K562 (cell line): ENCODE measurements around the gene SLC34A1. TPM values are rescaled to one million over a fixed set of nuclear protein-coding genes. Genes with fewer than 3 reads are reported as not detected.

ENCODE experiments used
- ATAC-seq: fragments of 200-7000 bp; cut with Tn5 transposase; 3 replicates; pipeline ENCODE4 v1.9.1; 2020; ENCODE audit warnings: moderate library complexity
- BruUV-seq: library from RNA; stranded (reverse); fragments of 400-500 nt; replicated peaks from 2 replicates; lab custom pipeline; 2021; lab: Mats Ljungman, UMichigan
- CTCF ChIA-PET: fragments of 300-600 bp; formaldehyde crosslinking; extraction: SDS; loops from one replicate; lab custom pipeline; 2021; ENCODE audit warnings: low intra/inter-chr PET ratio; lab: Yijun Ruan, JAX
- POLR2A ChIA-PET: fragments of 300-600, 350-650 bp; sonication (Branson Sonifier 250); formaldehyde crosslinking; extraction: SDS; loops from one replicate; lab custom pipeline; 2021; ENCODE audit warnings: antibody characterized with exemption, inconsistent platforms; lab: Yijun Ruan, JAX
- DNase-seq, 4 experiments: peaks; one replicate each; pipeline versions ENCODE4 v3.0.0 to v3.0.0-alpha.2; 2011 to 2018; ENCODE audit warnings: low spot score in 3 of 4, mixed read lengths in 3 of 4; ENCODE audit errors: extremely low read depth in 1 of 4
- FAIRE-seq: peaks from 2 replicates; lab custom pipeline; 2011; peaks lifted over from hg19 to GRCh38; lab: Jason Lieb, UNC
- H2AFZ ChIP-seq: 2 replicates; pipeline ENCODE4 v1.6.0; 2011; ENCODE audit warnings: low read depth, low read length, control low read depth, inconsistent platforms
- H3K27ac ChIP-seq: fragments of 200-600 bp; 3 replicates; pipeline ENCODE4 v1.8.0; 2011; ENCODE audit warnings: low read depth, mild to moderate bottlenecking, control low read depth, inconsistent platforms, low read length, moderate library complexity, mixed read lengths; ENCODE audit errors: extremely low read depth
- H3K27me3 ChIP-seq, 2 experiments: fragments of 300-600 bp in 1 of 2; 2 replicates in 1 of 2; 3 replicates in 1 of 2; pipeline versions ENCODE4 v1.6.0 to v1.8.0; 2011; ENCODE audit warnings: inconsistent platforms in 2 of 2, low read length in 2 of 2, mild to moderate bottlenecking in 1 of 2, mixed read lengths in 1 of 2, moderate library complexity in 1 of 2; ENCODE audit not compliant: control insufficient read depth in 2 of 2, insufficient read depth in 2 of 2
- H3K36me3 ChIP-seq: fragments of 300-600 bp; 3 replicates; pipeline ENCODE4 v1.8.0; 2011; ENCODE audit warnings: mild to moderate bottlenecking, low read length, inconsistent platforms; ENCODE audit not compliant: control insufficient read depth, insufficient read depth
- H3K4me1 ChIP-seq, 2 experiments: fragments of 200-600 bp in 1 of 2; replicated peaks in 1 of 2; 2 replicates in 1 of 2; 3 replicates in 1 of 2; pipeline versions ENCODE4 v1.5.1 to v1.8.0; 2011; ENCODE audit warnings: inconsistent platforms in 2 of 2, low read length in 2 of 2, mild to moderate bottlenecking in 1 of 2, mixed read lengths in 1 of 2, moderate library complexity in 1 of 2; ENCODE audit not compliant: control insufficient read depth in 2 of 2, insufficient read depth in 2 of 2
- H3K4me2 ChIP-seq: 2 replicates; pipeline ENCODE4 v1.6.1; 2011; ENCODE audit warnings: low read length, control low read depth, inconsistent platforms, mixed read lengths; ENCODE audit not compliant: insufficient read depth
- H3K4me3 ChIP-seq: fragments of 200-600 bp; sonication (generic), shearing (Covaris generic); 2 replicates; pipeline ENCODE4 v1.5.1; 2016; ENCODE audit warnings: control low read depth, inconsistent platforms
- H3K79me2 ChIP-seq: fragments of 200-600 bp; 3 replicates; pipeline ENCODE4 v1.8.0; 2011; ENCODE audit warnings: low read length, inconsistent platforms; ENCODE audit not compliant: control insufficient read depth, insufficient read depth
- H3K9ac ChIP-seq, 2 experiments: 2 replicates each; pipeline versions ENCODE4 v1.6.0 to v1.6.1; 2011; ENCODE audit warnings: low read depth in 2 of 2, low read length in 2 of 2, control low read depth in 1 of 2, inconsistent platforms in 1 of 2, mild to moderate bottlenecking in 1 of 2, mixed read lengths in 1 of 2; ENCODE audit not compliant: insufficient read depth in 1 of 2
- H3K9me1 ChIP-seq: one replicate; pipeline ENCODE4 v1.6.0; 2011; ENCODE audit warnings: inconsistent platforms, mild to moderate bottlenecking, low read length, moderate library complexity; ENCODE audit not compliant: control insufficient read depth, insufficient read depth
- H3K9me3 ChIP-seq: replicated peaks from 2 replicates; pipeline ENCODE4 v1.5.1; 2011; ENCODE audit warnings: low read depth, low read length, inconsistent platforms; ENCODE audit not compliant: control insufficient read depth, insufficient read depth
- H4K20me1 ChIP-seq: replicated peaks from 2 replicates; pipeline ENCODE4 v1.6.1; 2011; ENCODE audit warnings: low read length, inconsistent platforms, mixed read lengths; ENCODE audit not compliant: control insufficient read depth, insufficient read depth
- E2F3 ChIP-seq: fragments of 250-450 bp; sonication (Bioruptor Pico); IDR thresholded peaks from 2 replicates; pipeline ENCODE4 v1.4.0; 2020; ENCODE audit warnings: mild to moderate bottlenecking
- ILF3 ChIP-seq: fragments of 450-650 bp; IDR thresholded peaks from 2 replicates; pipeline ENCODE4 v1.6.1; 2018; ENCODE audit warnings: antibody characterized with exemption, mild to moderate bottlenecking, moderate library complexity, borderline replicate concordance
- IRF2 ChIP-seq: sonication (generic); formaldehyde crosslinking; IDR thresholded peaks from 2 replicates; pipeline ENCODE4 v1.8.1; 2022; ENCODE audit warnings: mild to moderate bottlenecking, missing genetic modification reagents
- POLR2A ChIP-seq: fragments of 450-650 bp; conservative IDR thresholded peaks from 2 replicates; pipeline ENCODE4 v1.6.1; 2016
- POLR2B ChIP-seq: fragments of 450-650 bp; IDR thresholded peaks from 2 replicates; pipeline ENCODE4 v1.6.1; 2018; ENCODE audit warnings: low read depth; ENCODE audit not compliant: partially characterized antibody
- POLR2G ChIP-seq: fragments of 200-400 bp; formaldehyde crosslinking; IDR thresholded peaks from 2 replicates; pipeline ENCODE4 v1.6.1; 2017; ENCODE audit warnings: low read depth, mild to moderate bottlenecking, antibody characterized with exemption, low read length, moderate library complexity
- PREB ChIP-seq: sonication (generic); formaldehyde crosslinking; IDR thresholded peaks from 2 replicates; pipeline ENCODE4 v1.8.1; 2023; ENCODE audit warnings: mild to moderate bottlenecking, missing genetic modification reagents
- PRMT5 ChIP-seq: sonication (generic); formaldehyde crosslinking; IDR thresholded peaks from 2 replicates; pipeline ENCODE4 v1.5.0; 2020; ENCODE audit warnings: missing genetic modification reagents
- RAD21 ChIP-seq, 2 experiments: fragments of 250-450 bp in 1 of 2; fragments of 450-650 bp in 1 of 2; sonication (Bioruptor Pico) in 1 of 2; formaldehyde crosslinking in 1 of 2; IDR thresholded peaks in 1 of 2; conservative IDR thresholded peaks in 1 of 2; 2 replicates each; pipeline versions ENCODE4 v1.4.0 to v1.8.0; 2020 to 2022; ENCODE audit warnings: mild to moderate bottlenecking in 2 of 2, moderate library complexity in 1 of 2
- SIRT6 ChIP-seq: IDR thresholded peaks from one replicate; pipeline ENCODE4 v1.6.1; 2012; ENCODE audit warnings: low read depth, mild to moderate bottlenecking, control low read depth, inconsistent platforms, low read length, moderate library complexity
- SP1 ChIP-seq: sonication (generic); formaldehyde crosslinking; IDR thresholded peaks from 2 replicates; pipeline ENCODE4 v1.8.1; 2022; ENCODE audit warnings: mild to moderate bottlenecking, missing genetic modification reagents
- ZNF217 ChIP-seq: sonication (generic); formaldehyde crosslinking; IDR thresholded peaks from 2 replicates; pipeline ENCODE4 v1.8.0; 2022; ENCODE audit warnings: mild to moderate bottlenecking, missing genetic modification reagents
- ZNF224 ChIP-seq: sonication (generic); formaldehyde crosslinking; IDR thresholded peaks from 2 replicates; pipeline ENCODE4 v1.8.0; 2022; ENCODE audit warnings: mild to moderate bottlenecking, missing genetic modification reagents
- WGBS: fragments of 100-300 bp; shearing (Covaris generic); methylation state at CpG from one replicate; pipeline ENCODE4 v1.1.6; 2016; ENCODE audit warnings: low coverage, mixed read lengths; ENCODE audit not compliant: insufficient coverage; ENCODE audit errors: missing lambda C conversion rate; 5-methylcytosine and 5-hydroxymethylcytosine counted together
- in situ Hi-C: fragments of 300-500 bp; cut with MboI; formaldehyde crosslinking; loops from 4 replicates; pipeline ENCODE4 v1.15.0; 2018; ENCODE audit warnings: inconsistent platforms, mixed read lengths
- intact Hi-C: fragments of 100-400 bp; cut with micrococcal nuclease; formaldehyde crosslinking; loops from 2 replicates; pipeline ENCODE4 v1.14.2; 2022
- polyA plus RNA-seq, 8 experiments: library from polyadenylated mRNA; depleted of rRNA in 4 of 8; stranded (reverse) in 5 of 8; unstranded in 3 of 8; fragments of >200 nt; fragmentation: Nextera tagmentation in 2 of 8; fragmentation: Illumina TruSeq in 1 of 8; extraction: Ambion mirVana in 2 of 8; extraction: Trizol in 1 of 8; gene quantifications; 2 replicates each; pipeline versions ENCODE4 v1.2.1 to v1.2.3, GENCODE V29; 2011 to 2014; ENCODE audit warnings: inconsistent platforms in 1 of 8, missing spikeins in 1 of 8
- total RNA-seq, 7 experiments: library from RNA; depleted of rRNA in 6 of 7; stranded (reverse); fragments of >200 nt in 6 of 7; fragmentation: Illumina TruSeq in 2 of 7; extraction: Trizol in 2 of 7; gene quantifications; 2 replicates each; pipeline versions ENCODE4 v1.2.1 to v1.2.3, GENCODE V29; 2011 to 2021; ENCODE audit warnings: low replicate concordance in 1 of 7
- TF ChIP-seq, protein P1 (sequence below): IDR thresholded peaks from 2 replicates; pipeline ENCODE4 v1.6.1; 2016; ENCODE audit warnings: missing genetic modification characterization, missing compliant biosample characterization
- TF ChIP-seq, protein P2 (sequence below): sonication (generic); formaldehyde crosslinking; IDR thresholded peaks from 2 replicates; pipeline ENCODE4 v1.8.0; 2022; ENCODE audit warnings: missing genetic modification reagents, mild to moderate bottlenecking, moderate library complexity, borderline replicate concordance
- TF ChIP-seq, protein P3 (sequence below): fragments of 450-650 bp; formaldehyde crosslinking; IDR thresholded peaks from 2 replicates; pipeline ENCODE4 v1.4.0; 2022; ENCODE audit warnings: missing genetic modification characterization

Gene SLC34A1
- total and polyA plus RNA-seq, 9 of the 15 experiments (the other 6 are each of a cell fraction or from before 2014, with no cell fraction given), result not detected

DNA sequence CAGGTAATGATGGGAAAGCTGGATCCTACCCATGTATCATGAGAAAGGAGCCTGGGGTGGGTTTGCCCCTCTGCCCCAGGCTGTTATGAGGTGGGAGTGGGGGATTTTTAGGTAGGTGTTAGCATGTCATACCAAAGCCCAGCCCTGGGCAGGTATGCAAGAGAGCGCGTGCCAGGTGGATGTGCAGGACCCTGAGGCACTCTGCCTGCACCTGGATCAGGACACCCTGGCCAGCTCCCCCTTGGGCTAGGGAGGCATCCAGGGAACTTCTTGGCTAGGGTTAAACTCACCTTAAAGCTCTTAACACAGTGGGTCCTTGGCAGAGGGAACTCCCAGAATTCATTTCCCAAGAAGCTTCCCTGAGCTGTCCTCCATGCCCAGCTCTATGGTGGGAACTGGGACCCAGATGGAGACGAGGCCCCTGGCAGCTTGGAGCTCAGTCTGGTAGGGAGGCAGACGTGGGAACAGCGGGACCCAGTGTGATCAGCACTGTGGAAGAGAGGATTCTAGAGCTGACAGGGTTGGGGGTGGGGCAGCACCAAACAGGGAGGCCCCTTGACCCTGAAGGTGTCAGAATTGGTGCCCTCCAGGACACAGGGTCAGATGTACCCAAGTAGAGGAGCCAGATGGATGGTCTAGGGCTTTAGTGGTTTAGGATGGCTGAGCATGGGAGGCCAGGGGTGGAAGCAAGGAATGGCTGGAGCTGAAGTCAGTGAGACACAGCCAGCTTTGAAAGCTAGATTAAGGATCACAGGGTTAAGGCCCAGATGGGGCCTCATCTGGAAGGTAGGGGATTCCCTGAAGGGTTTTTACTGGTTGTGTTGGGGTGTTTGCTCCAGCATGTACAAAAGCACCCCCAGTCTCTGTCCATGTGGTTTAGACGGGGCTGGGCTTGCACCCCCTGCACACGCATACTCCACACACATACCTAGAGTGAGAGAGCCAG, 60.1 kb downstream of the SLC34A1 start:
- H4K20me1 ChIP-seq, result peaks cover 29% of the 10 kb centered on the region; the same call in 1 of the 2 replicates
- TF ChIP-seq, protein P1, sequence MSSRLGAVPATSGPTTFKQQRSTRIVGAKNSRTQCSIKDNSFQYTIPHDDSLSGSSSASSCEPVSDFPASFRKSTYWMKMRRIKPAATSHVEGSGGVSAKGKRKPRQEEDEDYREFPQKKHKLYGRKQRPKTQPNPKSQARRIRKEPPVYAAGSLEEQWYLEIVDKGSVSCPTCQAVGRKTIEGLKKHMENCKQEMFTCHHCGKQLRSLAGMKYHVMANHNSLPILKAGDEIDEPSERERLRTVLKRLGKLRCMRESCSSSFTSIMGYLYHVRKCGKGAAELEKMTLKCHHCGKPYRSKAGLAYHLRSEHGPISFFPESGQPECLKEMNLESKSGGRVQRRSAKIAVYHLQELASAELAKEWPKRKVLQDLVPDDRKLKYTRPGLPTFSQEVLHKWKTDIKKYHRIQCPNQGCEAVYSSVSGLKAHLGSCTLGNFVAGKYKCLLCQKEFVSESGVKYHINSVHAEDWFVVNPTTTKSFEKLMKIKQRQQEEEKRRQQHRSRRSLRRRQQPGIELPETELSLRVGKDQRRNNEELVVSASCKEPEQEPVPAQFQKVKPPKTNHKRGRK, result no peak
- TF ChIP-seq POLR2B (peak; percentile 75), PRMT5 (CRISPR knock-in tag) (no peak), ZNF217 (no peak), POLR2A (peak; percentile 76), SIRT6 (no peak), POLR2G (peak; percentile 50), ILF3 (peak; percentile 71; the same call in 1 of the 2 replicates), E2F3 (CRISPR knock-in tag) (no peak), IRF2 (CRISPR knock-in tag) (no peak), SP1 (CRISPR knock-in tag) (no peak), ZNF224 (CRISPR knock-in tag) (no peak), RAD21 (CRISPR knock-in tag; conservative IDR thresholded peaks at IDR 0.05 in 1 of 2, IDR thresholded peaks at IDR 0.05 in 1 of 2) (no peak), PREB (no peak)
- TF ChIP-seq, protein P2, sequence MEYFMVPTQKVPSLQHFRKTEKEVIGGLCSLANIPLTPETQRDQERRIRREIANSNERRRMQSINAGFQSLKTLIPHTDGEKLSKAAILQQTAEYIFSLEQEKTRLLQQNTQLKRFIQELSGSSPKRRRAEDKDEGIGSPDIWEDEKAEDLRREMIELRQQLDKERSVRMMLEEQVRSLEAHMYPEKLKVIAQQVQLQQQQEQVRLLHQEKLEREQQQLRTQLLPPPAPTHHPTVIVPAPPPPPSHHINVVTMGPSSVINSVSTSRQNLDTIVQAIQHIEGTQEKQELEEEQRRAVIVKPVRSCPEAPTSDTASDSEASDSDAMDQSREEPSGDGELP (CRISPR knock-in tag), result peak; percentile 32; the same call in 1 of the 2 replicates
- TF ChIP-seq, protein P3, sequence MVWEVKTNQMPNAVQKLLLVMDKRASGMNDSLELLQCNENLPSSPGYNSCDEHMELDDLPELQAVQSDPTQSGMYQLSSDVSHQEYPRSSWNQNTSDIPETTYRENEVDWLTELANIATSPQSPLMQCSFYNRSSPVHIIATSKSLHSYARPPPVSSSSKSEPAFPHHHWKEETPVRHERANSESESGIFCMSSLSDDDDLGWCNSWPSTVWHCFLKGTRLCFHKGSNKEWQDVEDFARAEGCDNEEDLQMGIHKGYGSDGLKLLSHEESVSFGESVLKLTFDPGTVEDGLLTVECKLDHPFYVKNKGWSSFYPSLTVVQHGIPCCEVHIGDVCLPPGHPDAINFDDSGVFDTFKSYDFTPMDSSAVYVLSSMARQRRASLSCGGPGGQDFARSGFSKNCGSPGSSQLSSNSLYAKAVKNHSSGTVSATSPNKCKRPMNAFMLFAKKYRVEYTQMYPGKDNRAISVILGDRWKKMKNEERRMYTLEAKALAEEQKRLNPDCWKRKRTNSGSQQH (CRISPR knock-in tag), result peak; percentile 82; the same call in 1 of the 2 replicates

More for the DNA sequence above, 60.1 kb downstream of the SLC34A1 start:
- BruUV-seq, result TSS peak; percentile 27
- Histone ChIP-seq H3K27me3 (no peaks in the 10 kb centered on the region), H2AFZ (no peak overlapping the region), H3K9me1 (peaks cover 3% of the 10 kb centered on the region), H3K79me2 (no peaks in the 10 kb centered on the region), H3K4me3 (no peak overlapping the region), H3K4me1 (peaks cover 19 to 62% of the 10 kb centered on the region in 2 experiments), H3K9ac (peak overlapping the region in 1 of 2 experiments; percentile 74; a peak in 2 of 4 replicates), H3K4me2 (no peak overlapping the region), H3K36me3 (peaks cover 39% of the 10 kb centered on the region; the same call in 2 of the 3 replicates), H3K27ac (no peak overlapping the region), H3K9me3 (no peaks in the 10 kb centered on the region)
- DNase-seq (peak in 2 of 4 experiments; percentile 29 to 34), ATAC-seq (peak; percentile 16), FAIRE-seq (peak; percentile 80)
- WGBS, result 44% methylated on average over 7 of the region's 7 CpGs
- CTCF ChIA-PET, result no interaction called here
- intact Hi-C loops (loop anchor here (1.0 kb wide), 1 partner anchor 126 kb away; no protein-coding TSS in a partner anchor), in situ Hi-C loops (loop anchor here (5.0 kb wide), 1 partner anchor 52 kb away; no protein-coding TSS in a partner anchor)
- POLR2A ChIA-PET, result interaction anchor here (0.6 to 11.8 kb wide), 14 partner anchors 8 to 1274 kb away, joined by 3 to 210 read pairs (median 4); partner anchors contain the start of genes GRK6, HNRNPAB and PDLIM7
